ENCODE results near the gene SSNA1.

SSNA1 gene

DNA sequence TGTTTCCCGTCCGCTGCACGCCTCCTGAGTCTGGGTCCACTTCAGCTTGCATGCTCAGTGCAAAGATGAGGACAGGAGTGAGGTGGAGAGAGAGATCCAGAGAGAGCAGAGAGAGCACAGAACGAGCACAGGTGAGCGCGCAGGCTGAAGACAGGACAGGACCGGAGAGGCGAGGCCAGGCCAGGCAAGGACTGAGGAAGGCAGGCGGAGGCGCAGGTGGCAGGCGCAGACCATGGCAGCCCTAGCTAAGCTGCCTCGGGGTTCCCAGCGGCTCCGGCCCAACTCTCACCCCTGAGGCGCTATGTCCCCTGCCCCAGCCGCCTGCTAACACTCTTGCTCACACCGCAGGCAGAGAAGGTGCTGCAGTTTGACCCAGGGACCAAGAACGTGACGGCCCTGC lies 39.8 kb upstream of the SSNA1 start:
- no peak for TF ChIP-seq YY1 (IDR thresholded peaks at IDR 0.05; ENCODE audit: low read depth)
- TF ChIP-seq ZBTB7A (IDR thresholded peaks at IDR 0.05; ENCODE audit: low read depth): no peak
- no peak for TF ChIP-seq RAD21 (IDR thresholded peaks at IDR 0.05; ENCODE audit: low read depth)
- no peak for TF ChIP-seq EP300 (IDR thresholded peaks at IDR 0.05; ENCODE audit: borderline replicate concordance)

DNA sequence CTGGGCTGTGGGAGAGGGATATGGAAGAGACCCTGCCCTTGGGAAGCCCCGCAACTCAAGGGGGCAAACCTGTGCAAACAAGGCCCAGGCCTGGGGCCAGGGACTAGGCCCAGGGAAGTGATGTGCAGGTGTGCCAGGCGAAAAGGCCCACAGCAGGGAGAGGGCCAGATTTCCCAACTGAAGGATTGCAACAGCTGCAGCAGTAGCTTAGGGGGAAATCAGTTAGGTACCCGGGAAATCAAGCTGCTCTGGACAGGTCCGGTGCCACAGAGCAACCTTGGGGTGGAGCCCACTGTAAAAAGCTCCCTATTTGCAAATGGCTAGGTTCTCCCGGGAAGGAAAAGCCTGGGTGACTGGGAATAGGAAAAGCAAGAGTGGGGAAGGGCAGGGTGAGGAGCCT lies 39.1 kb upstream of the SSNA1 start:
- TF ChIP-seq EGR1 (IDR thresholded peaks at IDR 0.05) (no peak), CEBPB (IDR thresholded peaks at IDR 0.05) (no peak), EP300 (IDR thresholded peaks at IDR 0.05; ENCODE audit: borderline replicate concordance) (no peak), TAF1 (IDR thresholded peaks at IDR 0.05; ENCODE audit: low read depth) (no peak), CREB1 (IDR thresholded peaks at IDR 0.05; ENCODE audit: low read depth) (no peak), ZBTB7A (IDR thresholded peaks at IDR 0.05; ENCODE audit: low read depth) (no peak), TCF12 (IDR thresholded peaks at IDR 0.05; ENCODE audit: low read depth) (no peak), NFIC (IDR thresholded peaks at IDR 0.05) (no peak)
- TF ChIP-seq, protein P1, sequence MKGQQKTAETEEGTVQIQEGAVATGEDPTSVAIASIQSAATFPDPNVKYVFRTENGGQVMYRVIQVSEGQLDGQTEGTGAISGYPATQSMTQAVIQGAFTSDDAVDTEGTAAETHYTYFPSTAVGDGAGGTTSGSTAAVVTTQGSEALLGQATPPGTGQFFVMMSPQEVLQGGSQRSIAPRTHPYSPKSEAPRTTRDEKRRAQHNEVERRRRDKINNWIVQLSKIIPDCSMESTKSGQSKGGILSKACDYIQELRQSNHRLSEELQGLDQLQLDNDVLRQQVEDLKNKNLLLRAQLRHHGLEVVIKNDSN (IDR thresholded peaks at IDR 0.05): no peak
- TF ChIP-seq, protein P2, sequence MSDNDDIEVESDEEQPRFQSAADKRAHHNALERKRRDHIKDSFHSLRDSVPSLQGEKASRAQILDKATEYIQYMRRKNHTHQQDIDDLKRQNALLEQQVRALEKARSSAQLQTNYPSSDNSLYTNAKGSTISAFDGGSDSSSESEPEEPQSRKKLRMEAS (IDR thresholded peaks at IDR 0.05): no peak
- TF ChIP-seq, protein P3, sequence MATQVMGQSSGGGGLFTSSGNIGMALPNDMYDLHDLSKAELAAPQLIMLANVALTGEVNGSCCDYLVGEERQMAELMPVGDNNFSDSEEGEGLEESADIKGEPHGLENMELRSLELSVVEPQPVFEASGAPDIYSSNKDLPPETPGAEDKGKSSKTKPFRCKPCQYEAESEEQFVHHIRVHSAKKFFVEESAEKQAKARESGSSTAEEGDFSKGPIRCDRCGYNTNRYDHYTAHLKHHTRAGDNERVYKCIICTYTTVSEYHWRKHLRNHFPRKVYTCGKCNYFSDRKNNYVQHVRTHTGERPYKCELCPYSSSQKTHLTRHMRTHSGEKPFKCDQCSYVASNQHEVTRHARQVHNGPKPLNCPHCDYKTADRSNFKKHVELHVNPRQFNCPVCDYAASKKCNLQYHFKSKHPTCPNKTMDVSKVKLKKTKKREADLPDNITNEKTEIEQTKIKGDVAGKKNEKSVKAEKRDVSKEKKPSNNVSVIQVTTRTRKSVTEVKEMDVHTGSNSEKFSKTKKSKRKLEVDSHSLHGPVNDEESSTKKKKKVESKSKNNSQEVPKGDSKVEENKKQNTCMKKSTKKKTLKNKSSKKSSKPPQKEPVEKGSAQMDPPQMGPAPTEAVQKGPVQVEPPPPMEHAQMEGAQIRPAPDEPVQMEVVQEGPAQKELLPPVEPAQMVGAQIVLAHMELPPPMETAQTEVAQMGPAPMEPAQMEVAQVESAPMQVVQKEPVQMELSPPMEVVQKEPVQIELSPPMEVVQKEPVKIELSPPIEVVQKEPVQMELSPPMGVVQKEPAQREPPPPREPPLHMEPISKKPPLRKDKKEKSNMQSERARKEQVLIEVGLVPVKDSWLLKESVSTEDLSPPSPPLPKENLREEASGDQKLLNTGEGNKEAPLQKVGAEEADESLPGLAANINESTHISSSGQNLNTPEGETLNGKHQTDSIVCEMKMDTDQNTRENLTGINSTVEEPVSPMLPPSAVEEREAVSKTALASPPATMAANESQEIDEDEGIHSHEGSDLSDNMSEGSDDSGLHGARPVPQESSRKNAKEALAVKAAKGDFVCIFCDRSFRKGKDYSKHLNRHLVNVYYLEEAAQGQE (IDR thresholded peaks at IDR 0.05; ENCODE audit: low read depth): no peak

DNA sequence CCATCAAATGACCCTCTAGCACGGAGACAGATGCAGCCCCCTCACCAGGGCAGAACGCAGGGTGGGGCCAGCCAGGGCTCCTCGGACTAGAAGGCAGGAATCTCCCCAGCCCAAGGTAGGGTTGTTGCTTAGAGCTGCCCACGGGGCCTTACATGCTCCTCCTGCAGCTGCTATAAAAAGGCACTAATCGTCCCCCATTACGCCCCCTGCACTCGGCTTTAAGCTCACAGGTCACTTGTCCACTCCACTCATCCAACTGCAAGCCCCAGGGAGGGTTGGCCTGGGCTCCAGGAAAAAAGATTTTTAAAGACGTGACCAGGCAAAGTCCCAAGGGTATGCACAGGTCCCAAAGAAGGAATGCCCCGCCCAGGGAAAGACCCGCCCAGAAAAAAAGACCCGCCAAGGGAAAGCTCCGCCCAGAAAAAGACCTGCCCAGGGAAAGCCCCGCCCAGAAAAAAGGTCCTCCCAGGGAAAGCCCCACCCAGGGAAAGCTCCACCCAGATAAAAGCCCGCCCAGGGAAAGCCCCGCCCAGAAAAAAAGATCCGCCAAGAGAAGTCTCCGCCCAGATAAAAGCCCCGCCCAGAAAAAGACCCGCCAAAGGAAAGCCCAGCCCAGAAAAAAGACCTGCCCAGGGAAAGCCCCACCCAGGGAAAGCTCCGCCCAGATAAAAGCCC lies 38.4 kb upstream of the SSNA1 start:
- no peak for TF ChIP-seq EP300 (IDR thresholded peaks at IDR 0.05; ENCODE audit: borderline replicate concordance)
- no peak for TF ChIP-seq RAD21 (IDR thresholded peaks at IDR 0.05; ENCODE audit: low read depth)
- TF ChIP-seq, protein P3 (IDR thresholded peaks at IDR 0.05; ENCODE audit: low read depth): no peak
- TF ChIP-seq NFIC (IDR thresholded peaks at IDR 0.05): no peak
- TF ChIP-seq CREB1 (IDR thresholded peaks at IDR 0.05; ENCODE audit: low read depth): no peak
- TF ChIP-seq TEAD4 (IDR thresholded peaks at IDR 0.05): no peak
- no peak for TF ChIP-seq FOXM1 (IDR thresholded peaks at IDR 0.05; ENCODE audit: borderline replicate concordance, low read depth)
- TF ChIP-seq, protein P2 (IDR thresholded peaks at IDR 0.05): no peak
- no peak for TF ChIP-seq TAF1 (IDR thresholded peaks at IDR 0.05; ENCODE audit: low read depth)
- TF ChIP-seq YY1 (IDR thresholded peaks at IDR 0.05; ENCODE audit: low read depth): no peak
- TF ChIP-seq ZBTB7A (IDR thresholded peaks at IDR 0.05; ENCODE audit: low read depth): no peak
- TF ChIP-seq EGR1 (IDR thresholded peaks at IDR 0.05): no peak
- TF ChIP-seq, protein P1 (IDR thresholded peaks at IDR 0.05): no peak
- no peak for TF ChIP-seq CEBPB (IDR thresholded peaks at IDR 0.05)
- TF ChIP-seq TCF12 (IDR thresholded peaks at IDR 0.05; ENCODE audit: low read depth): no peak

DNA sequence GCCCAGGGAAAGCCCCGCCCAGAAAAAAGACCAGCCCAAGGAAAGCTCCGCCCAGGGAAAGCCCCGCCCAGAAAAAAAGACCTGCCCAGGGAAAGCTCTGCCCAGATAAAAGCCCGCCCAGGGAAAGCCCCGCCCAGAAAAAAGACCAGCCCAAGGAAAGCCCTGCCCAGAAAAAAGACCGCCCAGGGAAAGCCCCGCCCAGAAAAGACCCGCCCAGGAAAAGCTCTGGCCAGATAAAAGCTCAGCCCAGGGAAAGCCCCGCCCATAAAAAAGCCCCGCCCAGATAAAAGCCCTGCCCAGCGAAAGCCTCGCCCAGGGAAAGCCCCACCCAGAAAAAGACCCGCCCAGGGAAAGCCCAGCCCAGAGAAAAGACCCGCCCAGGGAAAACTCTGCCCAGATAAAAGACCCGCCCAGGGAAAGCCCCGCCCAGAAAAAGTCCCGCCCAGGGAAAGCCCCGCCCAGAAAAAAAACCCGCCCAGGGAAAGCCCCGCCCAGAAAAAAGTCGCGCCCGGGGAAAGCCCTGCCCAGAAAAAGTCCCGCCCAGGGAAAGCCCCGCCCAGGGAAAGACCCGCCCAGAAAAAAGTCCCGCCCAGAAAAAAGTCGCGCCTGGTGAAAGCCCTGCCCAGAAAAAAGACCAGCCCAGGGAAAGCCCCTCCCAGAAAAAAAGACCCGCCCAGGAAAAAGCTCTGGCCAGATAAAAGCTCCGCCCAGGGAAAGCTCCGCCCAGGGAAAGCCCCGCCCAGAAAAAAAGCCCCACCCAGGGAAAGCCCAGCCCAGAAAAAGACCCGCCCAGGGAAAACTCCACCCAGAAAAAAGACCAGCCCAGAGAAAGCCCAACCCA lies 37.6 kb upstream of the SSNA1 start:
- TF ChIP-seq, protein P3 (IDR thresholded peaks at IDR 0.05; ENCODE audit: low read depth): no peak
- TF ChIP-seq, protein P2 (IDR thresholded peaks at IDR 0.05): no peak
- TF ChIP-seq TEAD4 (IDR thresholded peaks at IDR 0.05) (no peak), EGR1 (IDR thresholded peaks at IDR 0.05) (no peak), RAD21 (IDR thresholded peaks at IDR 0.05; ENCODE audit: low read depth) (no peak), ZBTB7A (IDR thresholded peaks at IDR 0.05; ENCODE audit: low read depth) (no peak), CREB1 (IDR thresholded peaks at IDR 0.05; ENCODE audit: low read depth) (no peak), YY1 (IDR thresholded peaks at IDR 0.05; ENCODE audit: low read depth) (no peak), CEBPB (IDR thresholded peaks at IDR 0.05) (no peak), FOXM1 (IDR thresholded peaks at IDR 0.05; ENCODE audit: borderline replicate concordance, low read depth) (no peak), TCF12 (IDR thresholded peaks at IDR 0.05; ENCODE audit: low read depth) (no peak), EP300 (IDR thresholded peaks at IDR 0.05; ENCODE audit: borderline replicate concordance) (no peak), NFIC (IDR thresholded peaks at IDR 0.05) (no peak), TAF1 (IDR thresholded peaks at IDR 0.05; ENCODE audit: low read depth) (no peak)
- TF ChIP-seq, protein P1 (IDR thresholded peaks at IDR 0.05): no peak

All from Ishikawa (cell line).